H9 (cell line): ENCODE data around the gene VAV2. TPM values are rescaled to one million over a fixed set of nuclear protein-coding genes. Genes with fewer than 3 reads are reported as not detected.

Experiments
- DNase-seq: peaks from one replicate; pipeline ENCODE4 v3.0.0-alpha.2; 2017
- H2AFZ ChIP-seq: one replicate; pipeline ENCODE4 v1.6.1; 2013; ENCODE audit warnings: mild to moderate bottlenecking, low read length, control low read depth, moderate library complexity
- H2AK5ac ChIP-seq: 2 replicates; pipeline ENCODE4 v1.6.1; 2013; ENCODE audit warnings: low read length, control low read depth, mixed read lengths; ENCODE audit not compliant: insufficient read length
- H2BK120ac ChIP-seq: one replicate; pipeline ENCODE4 v1.6.1; 2013; ENCODE audit warnings: low read depth, mild to moderate bottlenecking, low read length, control low read depth, inconsistent platforms; ENCODE audit not compliant: poor library complexity, severe bottlenecking
- H2BK12ac ChIP-seq: 2 replicates; pipeline ENCODE4 v1.6.1; 2013; ENCODE audit warnings: low read length, control low read depth, mixed read lengths, low read depth; ENCODE audit not compliant: insufficient read length
- H2BK15ac ChIP-seq: 2 replicates; pipeline ENCODE4 v1.6.1; 2013; ENCODE audit warnings: low read depth, low read length, control low read depth
- H2BK20ac ChIP-seq: one replicate; pipeline ENCODE4 v1.6.1; 2013; ENCODE audit warnings: low read depth, mild to moderate bottlenecking, low read length, control low read depth, inconsistent platforms; ENCODE audit not compliant: poor library complexity, severe bottlenecking
- H2BK5ac ChIP-seq: 2 replicates; pipeline ENCODE4 v1.6.1; 2013; ENCODE audit warnings: low read length, control low read depth, mixed read lengths; ENCODE audit not compliant: insufficient read length
- H3K14ac ChIP-seq: 2 replicates; pipeline ENCODE4 v1.6.1; 2013; ENCODE audit warnings: low read length, control low read depth; ENCODE audit not compliant: insufficient read depth
- H3K18ac ChIP-seq: 2 replicates; pipeline ENCODE4 v1.6.1; 2013; ENCODE audit warnings: low read depth, mild to moderate bottlenecking, mixed read lengths, low read length, control low read depth; ENCODE audit not compliant: insufficient read length
- H3K23ac ChIP-seq: 2 replicates; pipeline ENCODE4 v1.6.1; 2013; ENCODE audit warnings: low read length, control low read depth, mixed read lengths, low read depth; ENCODE audit not compliant: insufficient read length
- H3K23me2 ChIP-seq: 2 replicates; pipeline ENCODE4 v1.6.1; 2013; ENCODE audit warnings: low read depth, mild to moderate bottlenecking, mixed read lengths, low read length, control low read depth; ENCODE audit not compliant: insufficient read length, poor library complexity, severe bottlenecking
- H3K27ac ChIP-seq: 2 replicates; pipeline ENCODE4 v1.5.1; 2013; ENCODE audit warnings: low read length, control low read depth, mixed read lengths, low read depth; ENCODE audit not compliant: insufficient read length
- H3K27me3 ChIP-seq: 2 replicates; pipeline ENCODE4 v1.6.1; 2013; ENCODE audit warnings: low read length, control low read depth, inconsistent platforms; ENCODE audit not compliant: insufficient read depth
- H3K4ac ChIP-seq: 2 replicates; pipeline ENCODE4 v1.6.1; 2013; ENCODE audit warnings: low read depth, mild to moderate bottlenecking, control low read depth, inconsistent platforms, low read length, moderate library complexity
- H3K4me1 ChIP-seq: 2 replicates; pipeline ENCODE4 v1.6.1; 2013; ENCODE audit warnings: low read length, control low read depth, inconsistent platforms; ENCODE audit not compliant: insufficient read depth
- H3K4me2 ChIP-seq: 2 replicates; pipeline ENCODE4 v1.6.1; 2013; ENCODE audit warnings: low read length, control low read depth, mixed read lengths; ENCODE audit not compliant: insufficient read length, insufficient read depth
- H3K56ac ChIP-seq: 2 replicates; pipeline ENCODE4 v1.6.1; 2013; ENCODE audit warnings: low read depth, mild to moderate bottlenecking, mixed read lengths, low read length, control low read depth; ENCODE audit not compliant: insufficient read length
- H3K79me1 ChIP-seq: 2 replicates; pipeline ENCODE4 v1.6.1; 2013; ENCODE audit warnings: low read depth, mild to moderate bottlenecking, moderate library complexity, low read length, control low read depth, inconsistent platforms; ENCODE audit not compliant: insufficient read depth, poor library complexity, severe bottlenecking
- H3K79me2 ChIP-seq: 2 replicates; pipeline ENCODE4 v1.6.1; 2013; ENCODE audit warnings: low read length, control low read depth, inconsistent platforms; ENCODE audit not compliant: insufficient read depth
- H3K9ac ChIP-seq: 2 replicates; pipeline ENCODE4 v1.6.1; 2013; ENCODE audit warnings: low read length, control low read depth, mixed read lengths; ENCODE audit not compliant: insufficient read length; ENCODE audit errors: extremely low read depth
- H3K9me3 ChIP-seq: one replicate; pipeline ENCODE4 v1.6.1; 2013; ENCODE audit warnings: low read depth, low read length, inconsistent platforms; ENCODE audit not compliant: control insufficient read depth
- H3T11ph ChIP-seq: one replicate; pipeline ENCODE4 v1.6.1; 2013; ENCODE audit warnings: mild to moderate bottlenecking, low read length, control low read depth, inconsistent platforms
- H4K20me1 ChIP-seq: one replicate; pipeline ENCODE4 v1.6.1; 2013; ENCODE audit not compliant: control insufficient read depth, insufficient read length, insufficient read depth
- H4K5ac ChIP-seq: 2 replicates; pipeline ENCODE4 v1.6.1; 2013; ENCODE audit warnings: low read depth, mild to moderate bottlenecking, mixed read lengths, low read length, control low read depth; ENCODE audit not compliant: insufficient read length
- H4K8ac ChIP-seq: replicated peaks from 2 replicates; pipeline ENCODE4 v1.6.1; 2013; ENCODE audit warnings: low read length, control low read depth, mixed read lengths, low read depth; ENCODE audit not compliant: insufficient read length
- H4K91ac ChIP-seq: 2 replicates; pipeline ENCODE4 v1.6.1; 2013; ENCODE audit warnings: low read depth, mild to moderate bottlenecking, moderate library complexity, mixed read lengths, low read length, control low read depth; ENCODE audit not compliant: insufficient read length
- H3K27ac Mint-ChIP-seq, 3 experiments: 2 replicates in 2 of 3; 3 replicates in 1 of 3; pipeline ENCODE4 v1.8.0; 2020 to 2021; ENCODE audit warnings: mixed read lengths in 3 of 3, mild to moderate bottlenecking in 1 of 3, moderate library complexity in 1 of 3
- H3K27me3 Mint-ChIP-seq: 2 replicates; pipeline ENCODE4 v1.8.0; 2021; ENCODE audit warnings: low read depth, mild to moderate bottlenecking, moderate library complexity, mixed read lengths
- H3K36me3 Mint-ChIP-seq, 3 experiments: 2 replicates in 2 of 3; 3 replicates in 1 of 3; pipeline ENCODE4 v1.8.0; 2020 to 2021; ENCODE audit warnings: low read depth in 3 of 3, mixed read lengths in 3 of 3; ENCODE audit not compliant: insufficient read depth in 1 of 3
- H3K4me1 Mint-ChIP-seq, 2 experiments: 2 replicates each; pipeline ENCODE4 v1.8.0; 2020; ENCODE audit warnings: mixed read lengths in 2 of 2
- H3K4me3 Mint-ChIP-seq, 2 experiments: 2 replicates in 1 of 2; 3 replicates in 1 of 2; pipeline ENCODE4 v1.8.0; 2020 to 2021; ENCODE audit warnings: mild to moderate bottlenecking in 2 of 2, mixed read lengths in 2 of 2, moderate library complexity in 1 of 2
- H3K9me3 Mint-ChIP-seq, 2 experiments: 2 replicates in 1 of 2; 3 replicates in 1 of 2; pipeline ENCODE4 v1.8.0; 2020; ENCODE audit warnings: mild to moderate bottlenecking in 2 of 2, mixed read lengths in 2 of 2, moderate library complexity in 1 of 2
- CTCF ChIP-seq: fragments of 200-600 bp; sonication (generic); conservative IDR thresholded peaks from 3 replicates; pipeline ENCODE4 v1.8.0; 2021; ENCODE audit warnings: antibody characterized with exemption, mild to moderate bottlenecking
- WGBS: extraction: QIAGEN DNeasy Blood & Tissue Kit; methylation state at CpG from one replicate; pipeline ENCODE4 v1.1.7; 2013; ENCODE audit warnings: missing lambda C conversion rate, low lambda C conversion rate, mixed read lengths; ENCODE audit not compliant: insufficient read length; ENCODE audit errors: extremely low coverage; 5-methylcytosine and 5-hydroxymethylcytosine counted together
- total RNA-seq: library from RNA; stranded (reverse); gene quantifications from 2 replicates; pipeline ENCODE4 v1.2.1, GENCODE V29; 2021

Gene VAV2
- total RNA-seq, 1 experiment from 2014 or later = 58.7 TPM

DNA sequence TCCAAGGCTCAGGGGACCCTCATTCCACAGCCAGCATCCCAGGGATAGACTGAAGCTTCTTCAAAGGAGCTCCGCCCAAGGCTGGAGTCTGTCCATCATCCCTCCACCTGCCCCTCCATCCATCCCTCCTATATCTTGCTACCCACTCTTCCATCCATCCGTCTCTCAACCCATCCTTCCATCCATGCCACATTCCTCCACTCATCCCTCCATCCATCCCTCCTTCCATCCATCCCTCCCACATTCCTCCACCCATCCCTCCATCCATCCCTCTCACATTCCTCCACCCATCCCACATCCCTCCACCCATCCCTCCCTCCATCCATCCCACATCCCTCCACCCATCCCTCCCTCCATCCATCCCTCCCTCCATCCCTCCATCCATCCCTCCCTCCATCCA, 5.5 kb upstream of the VAV2 start:
- Histone ChIP-seq H3K4me2 (no peak overlapping the region), H3K4me1 (no peaks in the 10 kb centered on the region)
- H3K4me1 Mint-ChIP-seq = peaks cover 8 to 15% of the 10 kb centered on the region in 2 experiments

More for the DNA sequence above, 5.5 kb upstream of the VAV2 start:
- no peaks in the 10 kb centered on the region for H3K79me2 ChIP-seq
- H2AFZ ChIP-seq = no peak overlapping the region
- no peaks in the 10 kb centered on the region for H4K20me1 ChIP-seq
- H3K4ac ChIP-seq = no peak overlapping the region
- no peaks in the 10 kb centered on the region for H3K36me3 Mint-ChIP-seq
- H4K5ac ChIP-seq = no peak overlapping the region
- WGBS = 100% methylated on average over 1 of the region's 2 CpGs
- H3T11ph ChIP-seq = no peak overlapping the region
- no peak overlapping the region for H3K4me3 Mint-ChIP-seq
- H3K27me3 Mint-ChIP-seq = peaks cover 13% of the 10 kb centered on the region
- no peak for DNase-seq
- no peak overlapping the region for H2BK120ac ChIP-seq
- H3K23me2 ChIP-seq = peaks cover 8% of the 10 kb centered on the region
- no peak overlapping the region for H3K27ac Mint-ChIP-seq
- no peak overlapping the region for H3K56ac ChIP-seq
- H3K79me1 ChIP-seq = no peaks in the 10 kb centered on the region
- H3K9me3 Mint-ChIP-seq = no peaks in the 10 kb centered on the region; a peak in 1 of 5 replicates
- no peak overlapping the region for H3K18ac ChIP-seq
- H2BK12ac ChIP-seq = no peak overlapping the region
- H2AK5ac ChIP-seq = no peak overlapping the region
- no peak overlapping the region for H4K8ac ChIP-seq
- H3K27ac ChIP-seq = no peak overlapping the region
- no peak overlapping the region for H3K9ac ChIP-seq
- no peak for TF ChIP-seq CTCF
- H3K14ac ChIP-seq = no peak overlapping the region
- H4K91ac ChIP-seq = no peak overlapping the region
- no peak overlapping the region for H2BK15ac ChIP-seq
- no peaks in the 10 kb centered on the region for H3K9me3 ChIP-seq
- no peaks in the 10 kb centered on the region for H3K27me3 ChIP-seq
- H3K23ac ChIP-seq = no peak overlapping the region
- H2BK5ac ChIP-seq = no peak overlapping the region
- no peak overlapping the region for H2BK20ac ChIP-seq
